ENCODE data around the gene BAHCC1.

- TF ChIP-seq CTCF (IDR thresholded peaks at IDR 0.05; ENCODE audit: low read depth, low read length) (no peak), EZH2phosphoT487 (IDR thresholded peaks at IDR 0.05; ENCODE audit: low read depth) (no peak)
These were observed 94.0 kb downstream of the BAHCC1 start for GRCh38 chr17:81489012-81489997.

Data from OCI-LY3 (cell line).